GM23338 (cell line): ENCODE results near the gene VAPA. TPM values are rescaled to one million over a fixed set of nuclear protein-coding genes. Genes with fewer than 3 reads are reported as not detected.

Experiments used
- ATAC-seq: fragments of 200-7000 bp; cut with Tn5 transposase; 3 replicates; pipeline ENCODE4 v1.9.1; 2020
- DNase-seq: peaks from one replicate; pipeline ENCODE4 v3.0.0-alpha.2; 2015; ENCODE audit warnings: low spot score
- H2AFZ ChIP-seq: fragments of 200-600 bp; sonication (generic); 2 replicates; pipeline ENCODE4 v1.8.0; 2016; ENCODE audit warnings: antibody characterized with exemption, mild to moderate bottlenecking, moderate library complexity
- H3F3A ChIP-seq: fragments of 200-600 bp; sonication (generic); replicated peaks from 2 replicates; pipeline ENCODE4 v1.8.0; 2017; ENCODE audit warnings: antibody characterized with exemption, mixed run types, low read depth
- H3K27ac ChIP-seq: fragments of 200-600 bp; sonication (generic); 2 replicates; pipeline ENCODE4 v1.6.1; 2016; ENCODE audit warnings: low read depth
- H3K27me3 ChIP-seq: fragments of 200-600 bp; sonication (generic); 2 replicates; pipeline ENCODE4 v1.8.0; 2016; ENCODE audit warnings: mild to moderate bottlenecking, mixed run types, moderate library complexity; ENCODE audit not compliant: insufficient read depth
- H3K36me3 ChIP-seq: fragments of 200-600 bp; sonication (generic); 2 replicates; pipeline ENCODE4 v1.8.0; 2016; ENCODE audit warnings: mild to moderate bottlenecking; ENCODE audit not compliant: insufficient read depth
- H3K4me1 ChIP-seq: fragments of 200-600 bp; sonication (generic); 2 replicates; pipeline ENCODE4 v1.8.0; 2016; ENCODE audit warnings: mild to moderate bottlenecking, moderate library complexity; ENCODE audit not compliant: insufficient read depth
- H3K4me2 ChIP-seq: fragments of 200-600 bp; sonication (generic); 2 replicates; pipeline ENCODE4 v1.7.1; 2017; ENCODE audit warnings: mixed run types
- H3K4me3 ChIP-seq: fragments of 200-600 bp; sonication (generic); 2 replicates; pipeline ENCODE4 v1.6.1; 2016; ENCODE audit warnings: mixed run types
- H3K79me2 ChIP-seq: fragments of 200-600 bp; sonication (generic); replicated peaks from 2 replicates; pipeline ENCODE4 v1.8.0; 2017; ENCODE audit warnings: mild to moderate bottlenecking; ENCODE audit not compliant: insufficient read depth
- H3K9me2 ChIP-seq: fragments of 200-600 bp; sonication (generic); 2 replicates; pipeline ENCODE4 v1.8.0; 2017; ENCODE audit not compliant: insufficient read depth
- H4K20me1 ChIP-seq: fragments of 200-600 bp; sonication (generic); replicated peaks from 2 replicates; pipeline ENCODE4 v1.8.0; 2017; ENCODE audit warnings: mild to moderate bottlenecking; ENCODE audit not compliant: insufficient read depth
- H3K27ac Mint-ChIP-seq: 2 replicates; pipeline ENCODE4 v1.8.0; 2020; ENCODE audit warnings: inconsistent platforms, mild to moderate bottlenecking, moderate library complexity, mixed read lengths
- H3K27me3 Mint-ChIP-seq: 3 replicates; pipeline ENCODE4 v1.8.0; 2022; ENCODE audit warnings: low read depth, mild to moderate bottlenecking, moderate library complexity, mixed read lengths, inconsistent platforms; ENCODE audit not compliant: insufficient read depth, poor library complexity
- H3K36me3 Mint-ChIP-seq: 3 replicates; pipeline ENCODE4 v1.8.0; 2021; ENCODE audit warnings: low read depth, mild to moderate bottlenecking, inconsistent platforms, moderate library complexity, mixed read lengths
- H3K4me1 Mint-ChIP-seq: 3 replicates; pipeline ENCODE4 v1.8.0; 2020; ENCODE audit warnings: mild to moderate bottlenecking, inconsistent platforms, mixed read lengths
- H3K4me3 Mint-ChIP-seq: 3 replicates; pipeline ENCODE4 v1.8.0; 2021; ENCODE audit warnings: moderate library complexity, mild to moderate bottlenecking, inconsistent platforms, mixed read lengths
- H3K9me3 Mint-ChIP-seq: 3 replicates; pipeline ENCODE4 v1.8.0; 2020; ENCODE audit warnings: moderate library complexity, mild to moderate bottlenecking, inconsistent platforms, mixed read lengths
- CREB1 ChIP-seq: fragments of 250-450 bp; sonication (Bioruptor Pico); IDR thresholded peaks from 2 replicates; pipeline ENCODE4 v1.5.0; 2020; ENCODE audit warnings: low read depth, mild to moderate bottlenecking, moderate library complexity
- EZH2 ChIP-seq: fragments of 200-600 bp; sonication (generic); IDR thresholded peaks from one replicate; pipeline ENCODE4 v1.8.0; 2017; ENCODE audit warnings: antibody characterized with exemption, mild to moderate bottlenecking, low read depth; ENCODE audit not compliant: unreplicated experiment
- EZH2phosphoT487 ChIP-seq: fragments of 200-600 bp; sonication (generic); IDR thresholded peaks from one replicate; pipeline ENCODE4 v1.8.1; 2018; ENCODE audit warnings: antibody characterized with exemption; ENCODE audit not compliant: unreplicated experiment
- JUNB ChIP-seq: IDR thresholded peaks from one replicate; pipeline ENCODE4 v1.6.1; 2016; ENCODE audit warnings: antibody characterized with exemption; ENCODE audit not compliant: unreplicated experiment
- NANOG ChIP-seq: IDR thresholded peaks from 2 replicates; pipeline ENCODE4 v1.6.1; 2016; ENCODE audit warnings: antibody characterized with exemption, borderline replicate concordance
- POLR2AphosphoS5 ChIP-seq: IDR thresholded peaks from 2 replicates; pipeline ENCODE4 v1.6.1; 2016; ENCODE audit warnings: antibody characterized with exemption, low read depth
- STAT1 ChIP-seq: IDR thresholded peaks from one replicate; pipeline ENCODE4 v1.6.1; 2016; ENCODE audit warnings: antibody characterized with exemption; ENCODE audit not compliant: unreplicated experiment
- ZNF114 ChIP-seq: fragments of 250-450 bp; sonication (Bioruptor Pico); IDR thresholded peaks from 2 replicates; pipeline ENCODE4 v1.5.0; 2020; ENCODE audit warnings: mild to moderate bottlenecking, moderate library complexity
- ZNF331 ChIP-seq: fragments of 250-450 bp; sonication (Bioruptor Pico); IDR thresholded peaks from 2 replicates; pipeline ENCODE4 v1.5.0; 2020; ENCODE audit warnings: low read depth, mild to moderate bottlenecking, moderate library complexity
- polyA plus RNA-seq: library from polyadenylated mRNA; unstranded; fragments of >200 nt; fragmentation: Nextera tagmentation; extraction: Ambion mirVana; gene quantifications from 2 replicates; pipeline ENCODE4 v1.2.1, GENCODE V29; 2016
- total RNA-seq: library from RNA; depleted of rRNA; stranded (reverse); fragments of >200 nt; shearing (Covaris generic); gene quantifications from 2 replicates; pipeline ENCODE4 v1.2.3, GENCODE V29; 2014
- TF ChIP-seq, protein P1 (sequence below), 2 experiments: fragments of 200-600 bp in 1 of 2; sonication (generic) in 1 of 2; conservative IDR thresholded peaks; 2 replicates each; pipeline versions ENCODE4 v1.5.1 to v1.6.1; 2016 to 2017; ENCODE audit warnings: antibody characterized with exemption in 2 of 2, low read depth in 2 of 2, mild to moderate bottlenecking in 2 of 2, moderate library complexity in 1 of 2
- TF ChIP-seq, protein P2 (sequence below): fragments of 250-450 bp; sonication (Bioruptor Pico); IDR thresholded peaks from 2 replicates; pipeline ENCODE4 v1.5.0; 2020; ENCODE audit warnings: mild to moderate bottlenecking, moderate library complexity
- TF ChIP-seq, protein P3 (sequence below): IDR thresholded peaks from one replicate; pipeline ENCODE4 v1.6.1; 2018; ENCODE audit warnings: antibody characterized with exemption; ENCODE audit not compliant: unreplicated experiment
- TF ChIP-seq, protein P4 (sequence below): IDR thresholded peaks from 2 replicates; pipeline ENCODE4 v1.6.1; 2016; ENCODE audit warnings: antibody characterized with exemption

VAPA gene
- total and polyA plus RNA-seq, 2 experiments from 2014 or later: 162 to 178 TPM

DNA sequence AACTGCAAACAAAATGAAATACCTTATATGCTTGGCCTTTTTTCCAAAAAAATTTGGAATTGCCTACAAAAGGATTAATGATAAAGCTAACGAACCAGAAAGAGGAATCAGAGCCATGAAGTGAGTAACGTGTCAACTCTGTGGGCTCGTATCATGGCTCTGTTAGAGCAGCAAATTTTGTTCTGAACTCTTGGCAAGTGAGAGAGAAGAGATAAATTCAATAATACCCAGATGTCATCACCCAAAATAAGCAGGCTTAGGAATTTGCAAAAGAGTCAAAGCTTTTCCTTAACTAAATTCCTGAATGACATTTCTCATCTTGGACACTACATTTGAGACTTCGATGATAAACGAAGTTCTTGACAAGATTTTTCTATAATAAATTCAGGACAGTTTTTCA is 23.6 kb upstream of the VAPA start:
- Histone ChIP-seq H2AFZ (no peak overlapping the region), H4K20me1 (no peaks in the 10 kb centered on the region), H3F3A (no peaks in the 10 kb centered on the region), H3K4me2 (no peak overlapping the region), H3K36me3 (no peaks in the 10 kb centered on the region), H3K9me2 (peaks cover 6% of the 10 kb centered on the region; the same call in 1 of the 2 replicates), H3K4me1 (no peaks in the 10 kb centered on the region), H3K27ac (no peak overlapping the region), H3K79me2 (no peaks in the 10 kb centered on the region), H3K4me3 (no peak overlapping the region), H3K27me3 (no peaks in the 10 kb centered on the region)
- no peak overlapping the region for H3K4me3 Mint-ChIP-seq
- no peak for DNase-seq
- H3K27ac Mint-ChIP-seq: no peak overlapping the region
- ATAC-seq: no peak
- H3K36me3 Mint-ChIP-seq: no peaks in the 10 kb centered on the region
- no peaks in the 10 kb centered on the region for H3K4me1 Mint-ChIP-seq
- no peaks in the 10 kb centered on the region; the same call in 1 of the 3 replicates for H3K9me3 Mint-ChIP-seq
- H3K27me3 Mint-ChIP-seq: no peaks in the 10 kb centered on the region
- TF ChIP-seq, protein P1, sequence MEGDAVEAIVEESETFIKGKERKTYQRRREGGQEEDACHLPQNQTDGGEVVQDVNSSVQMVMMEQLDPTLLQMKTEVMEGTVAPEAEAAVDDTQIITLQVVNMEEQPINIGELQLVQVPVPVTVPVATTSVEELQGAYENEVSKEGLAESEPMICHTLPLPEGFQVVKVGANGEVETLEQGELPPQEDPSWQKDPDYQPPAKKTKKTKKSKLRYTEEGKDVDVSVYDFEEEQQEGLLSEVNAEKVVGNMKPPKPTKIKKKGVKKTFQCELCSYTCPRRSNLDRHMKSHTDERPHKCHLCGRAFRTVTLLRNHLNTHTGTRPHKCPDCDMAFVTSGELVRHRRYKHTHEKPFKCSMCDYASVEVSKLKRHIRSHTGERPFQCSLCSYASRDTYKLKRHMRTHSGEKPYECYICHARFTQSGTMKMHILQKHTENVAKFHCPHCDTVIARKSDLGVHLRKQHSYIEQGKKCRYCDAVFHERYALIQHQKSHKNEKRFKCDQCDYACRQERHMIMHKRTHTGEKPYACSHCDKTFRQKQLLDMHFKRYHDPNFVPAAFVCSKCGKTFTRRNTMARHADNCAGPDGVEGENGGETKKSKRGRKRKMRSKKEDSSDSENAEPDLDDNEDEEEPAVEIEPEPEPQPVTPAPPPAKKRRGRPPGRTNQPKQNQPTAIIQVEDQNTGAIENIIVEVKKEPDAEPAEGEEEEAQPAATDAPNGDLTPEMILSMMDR (conservative IDR thresholded peaks at IDR 0.05; ENCODE audit: low read depth in 2 of 2): no peak
- TF ChIP-seq, protein P2, sequence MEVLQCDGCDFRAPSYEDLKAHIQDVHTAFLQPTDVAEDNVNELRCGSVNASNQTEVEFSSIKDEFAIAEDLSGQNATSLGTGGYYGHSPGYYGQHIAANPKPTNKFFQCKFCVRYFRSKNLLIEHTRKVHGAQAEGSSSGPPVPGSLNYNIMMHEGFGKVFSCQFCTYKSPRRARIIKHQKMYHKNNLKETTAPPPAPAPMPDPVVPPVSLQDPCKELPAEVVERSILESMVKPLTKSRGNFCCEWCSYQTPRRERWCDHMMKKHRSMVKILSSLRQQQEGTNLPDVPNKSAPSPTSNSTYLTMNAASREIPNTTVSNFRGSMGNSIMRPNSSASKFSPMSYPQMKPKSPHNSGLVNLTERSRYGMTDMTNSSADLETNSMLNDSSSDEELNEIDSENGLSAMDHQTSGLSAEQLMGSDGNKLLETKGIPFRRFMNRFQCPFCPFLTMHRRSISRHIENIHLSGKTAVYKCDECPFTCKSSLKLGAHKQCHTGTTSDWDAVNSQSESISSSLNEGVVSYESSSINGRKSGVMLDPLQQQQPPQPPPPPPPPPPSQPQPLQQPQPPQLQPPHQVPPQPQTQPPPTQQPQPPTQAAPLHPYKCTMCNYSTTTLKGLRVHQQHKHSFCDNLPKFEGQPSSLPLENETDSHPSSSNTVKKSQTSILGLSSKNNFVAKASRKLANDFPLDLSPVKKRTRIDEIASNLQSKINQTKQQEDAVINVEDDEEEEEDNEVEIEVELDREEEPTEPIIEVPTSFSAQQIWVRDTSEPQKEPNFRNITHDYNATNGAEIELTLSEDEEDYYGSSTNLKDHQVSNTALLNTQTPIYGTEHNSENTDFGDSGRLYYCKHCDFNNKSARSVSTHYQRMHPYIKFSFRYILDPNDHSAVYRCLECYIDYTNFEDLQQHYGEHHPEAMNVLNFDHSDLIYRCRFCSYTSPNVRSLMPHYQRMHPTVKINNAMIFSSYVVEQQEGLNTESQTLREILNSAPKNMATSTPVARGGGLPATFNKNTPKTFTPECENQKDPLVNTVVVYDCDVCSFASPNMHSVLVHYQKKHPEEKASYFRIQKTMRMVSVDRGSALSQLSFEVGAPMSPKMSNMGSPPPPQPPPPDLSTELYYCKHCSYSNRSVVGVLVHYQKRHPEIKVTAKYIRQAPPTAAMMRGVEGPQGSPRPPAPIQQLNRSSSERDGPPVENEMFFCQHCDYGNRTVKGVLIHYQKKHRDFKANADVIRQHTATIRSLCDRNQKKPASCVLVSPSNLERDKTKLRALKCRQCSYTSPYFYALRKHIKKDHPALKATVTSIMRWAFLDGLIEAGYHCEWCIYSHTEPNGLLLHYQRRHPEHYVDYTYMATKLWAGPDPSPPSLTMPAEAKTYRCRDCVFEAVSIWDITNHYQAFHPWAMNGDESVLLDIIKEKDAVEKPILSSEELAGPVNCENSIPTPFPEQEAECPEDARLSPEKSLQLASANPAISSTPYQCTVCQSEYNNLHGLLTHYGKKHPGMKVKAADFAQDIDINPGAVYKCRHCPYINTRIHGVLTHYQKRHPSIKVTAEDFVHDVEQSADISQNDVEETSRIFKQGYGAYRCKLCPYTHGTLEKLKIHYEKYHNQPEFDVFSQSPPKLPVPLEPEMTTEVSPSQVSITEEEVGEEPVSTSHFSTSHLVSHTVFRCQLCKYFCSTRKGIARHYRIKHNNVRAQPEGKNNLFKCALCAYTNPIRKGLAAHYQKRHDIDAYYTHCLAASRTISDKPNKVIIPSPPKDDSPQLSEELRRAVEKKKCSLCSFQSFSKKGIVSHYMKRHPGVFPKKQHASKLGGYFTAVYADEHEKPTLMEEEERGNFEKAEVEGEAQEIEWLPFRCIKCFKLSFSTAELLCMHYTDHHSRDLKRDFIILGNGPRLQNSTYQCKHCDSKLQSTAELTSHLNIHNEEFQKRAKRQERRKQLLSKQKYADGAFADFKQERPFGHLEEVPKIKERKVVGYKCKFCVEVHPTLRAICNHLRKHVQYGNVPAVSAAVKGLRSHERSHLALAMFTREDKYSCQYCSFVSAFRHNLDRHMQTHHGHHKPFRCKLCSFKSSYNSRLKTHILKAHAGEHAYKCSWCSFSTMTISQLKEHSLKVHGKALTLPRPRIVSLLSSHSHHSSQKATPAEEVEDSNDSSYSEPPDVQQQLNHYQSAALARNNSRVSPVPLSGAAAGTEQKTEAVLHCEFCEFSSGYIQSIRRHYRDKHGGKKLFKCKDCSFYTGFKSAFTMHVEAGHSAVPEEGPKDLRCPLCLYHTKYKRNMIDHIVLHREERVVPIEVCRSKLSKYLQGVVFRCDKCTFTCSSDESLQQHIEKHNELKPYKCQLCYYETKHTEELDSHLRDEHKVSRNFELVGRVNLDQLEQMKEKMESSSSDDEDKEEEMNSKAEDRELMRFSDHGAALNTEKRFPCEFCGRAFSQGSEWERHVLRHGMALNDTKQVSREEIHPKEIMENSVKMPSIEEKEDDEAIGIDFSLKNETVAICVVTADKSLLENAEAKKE (CRISPR knock-in tag): no peak
- no peak for TF ChIP-seq EZH2
- TF ChIP-seq, protein P3, sequence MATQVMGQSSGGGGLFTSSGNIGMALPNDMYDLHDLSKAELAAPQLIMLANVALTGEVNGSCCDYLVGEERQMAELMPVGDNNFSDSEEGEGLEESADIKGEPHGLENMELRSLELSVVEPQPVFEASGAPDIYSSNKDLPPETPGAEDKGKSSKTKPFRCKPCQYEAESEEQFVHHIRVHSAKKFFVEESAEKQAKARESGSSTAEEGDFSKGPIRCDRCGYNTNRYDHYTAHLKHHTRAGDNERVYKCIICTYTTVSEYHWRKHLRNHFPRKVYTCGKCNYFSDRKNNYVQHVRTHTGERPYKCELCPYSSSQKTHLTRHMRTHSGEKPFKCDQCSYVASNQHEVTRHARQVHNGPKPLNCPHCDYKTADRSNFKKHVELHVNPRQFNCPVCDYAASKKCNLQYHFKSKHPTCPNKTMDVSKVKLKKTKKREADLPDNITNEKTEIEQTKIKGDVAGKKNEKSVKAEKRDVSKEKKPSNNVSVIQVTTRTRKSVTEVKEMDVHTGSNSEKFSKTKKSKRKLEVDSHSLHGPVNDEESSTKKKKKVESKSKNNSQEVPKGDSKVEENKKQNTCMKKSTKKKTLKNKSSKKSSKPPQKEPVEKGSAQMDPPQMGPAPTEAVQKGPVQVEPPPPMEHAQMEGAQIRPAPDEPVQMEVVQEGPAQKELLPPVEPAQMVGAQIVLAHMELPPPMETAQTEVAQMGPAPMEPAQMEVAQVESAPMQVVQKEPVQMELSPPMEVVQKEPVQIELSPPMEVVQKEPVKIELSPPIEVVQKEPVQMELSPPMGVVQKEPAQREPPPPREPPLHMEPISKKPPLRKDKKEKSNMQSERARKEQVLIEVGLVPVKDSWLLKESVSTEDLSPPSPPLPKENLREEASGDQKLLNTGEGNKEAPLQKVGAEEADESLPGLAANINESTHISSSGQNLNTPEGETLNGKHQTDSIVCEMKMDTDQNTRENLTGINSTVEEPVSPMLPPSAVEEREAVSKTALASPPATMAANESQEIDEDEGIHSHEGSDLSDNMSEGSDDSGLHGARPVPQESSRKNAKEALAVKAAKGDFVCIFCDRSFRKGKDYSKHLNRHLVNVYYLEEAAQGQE: no peak
- no peak for TF ChIP-seq CREB1 (CRISPR knock-in tag)
- TF ChIP-seq ZNF114 (CRISPR knock-in tag): no peak
- TF ChIP-seq NANOG: no peak
- no peak for TF ChIP-seq JUNB
- TF ChIP-seq STAT1: no peak
- TF ChIP-seq EZH2phosphoT487: no peak
- TF ChIP-seq ZNF331 (CRISPR knock-in tag): no peak
- TF ChIP-seq, protein P4, sequence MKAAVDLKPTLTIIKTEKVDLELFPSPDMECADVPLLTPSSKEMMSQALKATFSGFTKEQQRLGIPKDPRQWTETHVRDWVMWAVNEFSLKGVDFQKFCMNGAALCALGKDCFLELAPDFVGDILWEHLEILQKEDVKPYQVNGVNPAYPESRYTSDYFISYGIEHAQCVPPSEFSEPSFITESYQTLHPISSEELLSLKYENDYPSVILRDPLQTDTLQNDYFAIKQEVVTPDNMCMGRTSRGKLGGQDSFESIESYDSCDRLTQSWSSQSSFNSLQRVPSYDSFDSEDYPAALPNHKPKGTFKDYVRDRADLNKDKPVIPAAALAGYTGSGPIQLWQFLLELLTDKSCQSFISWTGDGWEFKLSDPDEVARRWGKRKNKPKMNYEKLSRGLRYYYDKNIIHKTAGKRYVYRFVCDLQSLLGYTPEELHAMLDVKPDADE: no peak
- no peak for TF ChIP-seq POLR2AphosphoS5
